HG02938 (cell line): ENCODE measurements around the gene RFT1.

ENCODE experiments used
- ATAC-seq: cut with Tn5 transposase; IDR thresholded peaks from one replicate; pipeline ENCODE4 v1.9.1; 2021; ENCODE audit warnings: mild to moderate bottlenecking, moderate library complexity; ENCODE audit not compliant: unreplicated experiment

RFT1 gene

GRCh38 chr3:53129344-53129743, 891 bp downstream of the RFT1 start:
- ATAC-seq, result no peak

GRCh38 chr3:53126601-53127000, 3.6 kb downstream of the RFT1 start:
- no peak for ATAC-seq

DNA sequence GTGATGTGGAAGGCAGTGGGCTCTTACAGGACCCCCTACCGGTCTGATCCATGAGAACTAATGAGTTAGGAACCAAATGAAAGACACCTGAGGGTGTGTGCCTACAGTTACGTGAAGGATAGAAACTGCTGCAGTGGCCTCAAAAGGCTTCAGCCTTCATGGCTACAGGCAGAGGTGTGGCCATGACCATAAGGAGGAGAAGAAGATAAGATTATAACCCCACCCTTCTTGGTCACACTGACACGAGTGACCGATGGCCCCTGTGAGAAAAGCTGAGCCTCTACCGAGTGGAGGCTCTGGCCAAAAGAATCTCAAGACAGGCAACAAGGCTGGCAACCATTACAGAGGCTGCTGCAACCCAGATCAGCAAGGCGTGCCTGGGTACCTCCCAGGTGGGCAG, 6.3 kb downstream of the RFT1 start:
- no peak for ATAC-seq

GRCh38 chr3:53123510-53123909, 6.7 kb downstream of the RFT1 start:
- ATAC-seq, result no peak

- ATAC-seq, result no peak
These were observed 7.3 kb downstream of the RFT1 start for GRCh38 chr3:53122933-53123305.

- no peak for ATAC-seq
These were observed 7.8 kb downstream of the RFT1 start for GRCh38 chr3:53122255-53122932.

GRCh38 chr3:53120336-53120735, 9.9 kb downstream of the RFT1 start:
- ATAC-seq, result no peak

DNA sequence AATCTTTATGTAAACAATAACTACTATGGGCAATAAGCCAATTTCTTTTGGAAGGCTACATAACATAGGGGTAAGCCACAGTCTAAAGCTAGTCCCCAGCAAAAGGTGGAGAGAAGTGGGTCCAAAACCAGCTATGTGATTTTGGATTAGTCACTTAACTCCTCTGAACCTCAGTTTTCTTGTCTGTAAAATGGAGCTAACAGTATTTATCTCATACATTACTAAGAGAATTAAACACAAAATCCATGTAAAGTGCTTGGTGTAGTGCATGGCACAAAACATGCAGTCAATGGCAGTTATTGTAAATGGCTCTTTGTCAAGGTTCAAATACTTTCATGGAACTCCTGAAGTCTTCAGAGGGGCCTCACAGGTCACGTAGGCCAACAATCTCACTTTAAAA, 13.3 kb downstream of the RFT1 start:
- ATAC-seq, result no peak

- no peak for ATAC-seq
These were observed 15.7 kb downstream of the RFT1 start for GRCh38 chr3:53114412-53115074.

- peak; percentile 72 for ATAC-seq
These were observed 16.2 kb downstream of the RFT1 start for GRCh38 chr3:53114011-53114400.

DNA sequence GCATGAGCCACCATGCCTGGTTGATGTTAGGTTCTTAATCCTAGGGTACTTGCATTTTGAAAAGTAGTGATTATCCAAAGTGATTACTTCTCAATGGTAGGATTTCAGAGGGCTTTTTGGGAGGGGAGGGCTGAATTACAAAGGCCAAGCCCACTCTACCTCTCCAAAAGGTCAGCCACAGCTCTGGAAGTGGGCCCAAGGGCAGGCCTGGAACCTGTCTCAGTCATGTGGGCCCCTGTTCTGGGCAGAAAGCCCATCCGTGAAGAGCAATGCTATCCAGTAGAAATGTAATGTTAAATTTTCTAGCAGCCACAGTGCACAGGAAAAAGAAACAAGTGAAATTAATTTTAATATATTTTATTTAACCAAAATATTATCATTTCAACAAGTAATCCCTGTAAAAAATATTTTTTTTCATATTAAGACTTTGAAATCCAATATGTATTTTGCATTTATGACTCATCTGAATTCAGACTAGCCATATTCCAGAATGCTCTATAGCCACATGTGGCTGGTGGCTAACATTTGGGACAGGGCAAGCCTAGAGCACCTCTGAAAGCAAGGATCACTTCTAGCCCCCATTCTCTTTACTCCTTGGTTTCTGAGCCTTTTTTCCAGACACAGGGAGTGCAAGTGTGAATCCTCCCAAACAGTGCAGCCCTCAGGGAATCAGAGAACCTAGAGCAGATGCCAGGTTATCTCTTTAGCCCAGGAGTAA, 16.8 kb downstream of the RFT1 start:
- no peak for ATAC-seq

DNA sequence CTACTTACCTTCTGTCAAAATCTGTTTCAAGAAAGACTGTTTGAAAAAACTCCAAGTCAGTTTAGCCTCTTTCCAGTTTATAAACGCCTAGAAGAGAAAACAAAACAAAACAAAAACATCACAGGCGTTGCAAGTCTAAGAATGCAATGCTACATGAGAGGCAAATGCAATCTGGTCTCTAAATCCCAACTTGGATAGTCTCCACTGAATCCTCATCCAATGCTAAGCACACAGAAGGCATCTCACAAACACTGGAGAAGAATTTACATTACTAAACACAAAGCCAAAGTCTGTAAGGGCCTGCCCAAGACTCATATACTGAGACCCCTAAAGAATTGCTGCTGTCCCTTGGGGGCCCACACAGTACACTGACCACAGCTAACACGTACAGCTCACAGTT, 18.4 kb downstream of the RFT1 start:
- no peak for ATAC-seq

GRCh38 chr3:53109891-53110771, 20.1 kb downstream of the RFT1 start:
- no peak for ATAC-seq

GRCh38 chr3:53109190-53109589, 21.0 kb downstream of the RFT1 start:
- no peak for ATAC-seq

DNA sequence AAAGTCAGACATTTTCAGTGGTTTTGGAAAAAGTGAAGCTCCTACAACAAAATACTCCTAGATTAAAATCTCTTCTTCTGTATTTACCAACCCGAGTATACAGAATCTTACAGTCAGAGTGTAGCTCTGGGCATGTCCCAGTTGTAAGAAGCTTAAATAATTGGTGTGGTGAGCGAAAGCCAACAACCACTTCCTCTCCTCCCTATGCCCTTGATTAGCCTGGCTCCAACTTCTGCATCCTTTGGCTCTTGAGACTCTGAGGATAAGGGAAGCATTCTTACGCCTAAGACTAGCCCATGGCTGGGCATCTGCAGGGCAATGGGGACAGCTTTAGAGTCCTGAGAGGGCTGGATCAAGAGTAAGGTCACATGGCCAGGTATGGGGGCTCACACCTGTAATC, 25.5 kb downstream of the RFT1 start:
- no peak for ATAC-seq

DNA sequence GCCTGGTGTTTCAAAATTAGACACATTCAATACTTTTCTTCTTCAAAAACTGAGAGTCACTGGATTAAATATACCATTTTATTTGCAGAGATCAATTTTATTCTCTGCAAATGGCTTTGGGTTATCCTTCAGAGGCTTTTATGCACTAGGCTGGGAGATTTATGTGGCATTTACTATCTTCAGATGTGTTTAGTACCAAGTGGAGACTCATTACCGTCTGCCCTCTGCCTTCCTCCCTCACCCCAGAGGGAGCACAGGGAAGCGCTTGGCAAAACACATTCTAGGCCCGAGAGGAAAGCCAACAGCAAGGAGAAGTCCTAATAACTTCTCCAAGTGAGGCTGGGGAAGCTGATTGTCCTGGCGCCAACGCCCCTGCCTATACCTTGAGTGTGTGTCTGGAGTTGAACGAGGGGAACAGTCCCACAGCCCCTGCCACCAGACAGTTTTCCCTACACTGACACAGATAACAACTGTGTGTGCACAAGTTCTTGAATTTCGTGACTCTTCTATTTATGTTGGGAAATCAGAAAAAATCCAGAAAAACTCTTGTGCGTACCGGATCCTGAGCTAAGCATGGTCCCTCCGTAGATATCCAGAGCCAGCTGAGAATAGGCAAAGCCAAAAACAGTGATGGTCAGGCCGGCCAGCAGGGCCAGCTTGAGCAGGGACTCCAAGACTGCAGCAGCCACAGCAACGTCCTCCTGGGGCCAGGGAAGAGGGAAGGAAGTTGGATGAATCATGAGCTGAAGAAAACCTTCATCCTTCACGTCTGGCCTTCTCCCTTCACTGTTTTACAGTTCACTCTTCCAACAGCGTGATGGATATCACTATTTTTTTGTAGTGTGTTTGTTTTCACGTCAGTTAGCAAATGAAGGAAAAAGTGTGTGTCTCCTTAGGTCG, 26.6 kb downstream of the RFT1 start:
- ATAC-seq, result no peak

GRCh38 chr3:53102601-53103147, 27.6 kb downstream of the RFT1 start:
- ATAC-seq, result peak; percentile 80

- no peak for ATAC-seq
These were observed 28.3 kb downstream of the RFT1 start for GRCh38 chr3:53101956-53102355.

GRCh38 chr3:53100818-53101466, 29.3 kb downstream of the RFT1 start:
- no peak for ATAC-seq
